ENCODE results near the gene AFF1. TPM values are rescaled to one million over a fixed set of nuclear protein-coding genes. Genes with fewer than 3 reads are reported as not detected.
A peak's percentile ranks its signal among the peaks of the same experiment; 100 is the strongest.

The AFF1 gene
- total and polyA plus RNA-seq, 2 of the 4 experiments (the other 2 are of a cell fraction) = 7.0 to 9.6 TPM

- H3K9ac ChIP-seq (ENCODE audit: low read depth, low read length) = no peak overlapping the region
- H3K23ac ChIP-seq (ENCODE audit: low read depth, low read length) = no peak overlapping the region
- H2BK5ac ChIP-seq (ENCODE audit: low read depth, low read length, poor library complexity, severe bottlenecking) = no peak overlapping the region
- H4K8ac ChIP-seq (ENCODE audit: low read depth in 2 of 2, low read length in 2 of 2) = no peak overlapping the region
- DNase-seq (no peak), ATAC-seq (ENCODE audit: low read depth) (peak; percentile 59)
- no peak overlapping the region for H3K27ac ChIP-seq (ENCODE audit: insufficient read depth, low read length)
- in situ Hi-C loops (cut with MboI; ENCODE audit: low sequenced_read_pairs) (no loop called here), dilution Hi-C loops (cut with HindIII; ENCODE audit: low sequenced_read_pairs, unreplicated experiment) (no loop called here), intact Hi-C loops (cut with micrococcal nuclease) (no loop called here)
- no peak overlapping the region for H3K56ac ChIP-seq (ENCODE audit: extremely low read depth, insufficient read depth, low read length)
- H3K4me3 ChIP-seq (ENCODE audit: insufficient read depth, low read depth, low read length) = no peak overlapping the region
- no peak overlapping the region for H2AFZ ChIP-seq (replicated peaks; ENCODE audit: low read length, poor library complexity)
- ChIA-PET CTCF (no interaction called here), POLR2A (ENCODE audit: unreplicated experiment) (no interaction called here)
- no peak overlapping the region for H3K18ac ChIP-seq (ENCODE audit: low read depth, low read length)
- no peaks in the 10 kb centered on the region for H3K36me3 ChIP-seq (ENCODE audit: control insufficient read depth, insufficient read depth, low read length)
- H4K20me1 ChIP-seq (ENCODE audit: insufficient read depth, low read length) = peaks cover 5% of the 10 kb centered on the region; the same call in 1 of the 2 replicates
- peaks cover 18% of the 10 kb centered on the region for H3K4me1 ChIP-seq (ENCODE audit: control insufficient read depth, insufficient read depth, low read length)
- TF ChIP-seq RFX5 (IDR thresholded peaks at IDR 0.05; ENCODE audit: low read depth, low read length) (no peak), NFE2L2 (IDR thresholded peaks at IDR 0.05; ENCODE audit: low read depth, low read length) (no peak), SMC3 (IDR thresholded peaks at IDR 0.05; ENCODE audit: low read depth, low read length) (no peak), MXI1 (IDR thresholded peaks at IDR 0.05; ENCODE audit: borderline replicate concordance, low read depth, low read length) (no peak), POLR2A (IDR thresholded peaks at IDR 0.05; ENCODE audit: low read depth, low read length) (no peak), ELK1 (IDR thresholded peaks at IDR 0.05; ENCODE audit: borderline replicate concordance, low read depth, low read length) (no peak), RAD21 (IDR thresholded peaks at IDR 0.05; ENCODE audit: low read length) (no peak)
- TF ChIP-seq, protein P1, sequence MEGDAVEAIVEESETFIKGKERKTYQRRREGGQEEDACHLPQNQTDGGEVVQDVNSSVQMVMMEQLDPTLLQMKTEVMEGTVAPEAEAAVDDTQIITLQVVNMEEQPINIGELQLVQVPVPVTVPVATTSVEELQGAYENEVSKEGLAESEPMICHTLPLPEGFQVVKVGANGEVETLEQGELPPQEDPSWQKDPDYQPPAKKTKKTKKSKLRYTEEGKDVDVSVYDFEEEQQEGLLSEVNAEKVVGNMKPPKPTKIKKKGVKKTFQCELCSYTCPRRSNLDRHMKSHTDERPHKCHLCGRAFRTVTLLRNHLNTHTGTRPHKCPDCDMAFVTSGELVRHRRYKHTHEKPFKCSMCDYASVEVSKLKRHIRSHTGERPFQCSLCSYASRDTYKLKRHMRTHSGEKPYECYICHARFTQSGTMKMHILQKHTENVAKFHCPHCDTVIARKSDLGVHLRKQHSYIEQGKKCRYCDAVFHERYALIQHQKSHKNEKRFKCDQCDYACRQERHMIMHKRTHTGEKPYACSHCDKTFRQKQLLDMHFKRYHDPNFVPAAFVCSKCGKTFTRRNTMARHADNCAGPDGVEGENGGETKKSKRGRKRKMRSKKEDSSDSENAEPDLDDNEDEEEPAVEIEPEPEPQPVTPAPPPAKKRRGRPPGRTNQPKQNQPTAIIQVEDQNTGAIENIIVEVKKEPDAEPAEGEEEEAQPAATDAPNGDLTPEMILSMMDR (conservative IDR thresholded peaks at IDR 0.05; ENCODE audit: low read depth, low read length) = no peak
- no peak overlapping the region for H2BK15ac ChIP-seq (ENCODE audit: low read depth, low read length)
- no TSS peak for BruUV-seq (replicated peaks)
- H2BK20ac ChIP-seq (ENCODE audit: low read depth, low read length) = no peak overlapping the region
- WGBS, 2 experiments (ENCODE audit: extremely low coverage in 2 of 2, insufficient read length in 1 of 2) = no CpG with 5 or more reads among the region's 1 CpG
- no peak overlapping the region for H2AK9ac ChIP-seq (replicated peaks; ENCODE audit: low read depth, low read length, poor library complexity)
- H3K9me3 ChIP-seq (ENCODE audit: control insufficient read depth, insufficient read depth, low read length) = no peaks in the 10 kb centered on the region
- no peak overlapping the region for H4K5ac ChIP-seq (ENCODE audit: low read depth, low read length)
- H2AK5ac ChIP-seq (ENCODE audit: low read depth, low read length) = no peak overlapping the region
- H3K27me3 ChIP-seq (ENCODE audit: control insufficient read depth, insufficient read depth, low read length) = no peaks in the 10 kb centered on the region
- no peak overlapping the region for H4K91ac ChIP-seq (ENCODE audit: insufficient read depth, low read depth, low read length)
- H3K4me2 ChIP-seq (ENCODE audit: low read depth, low read length) = no peak overlapping the region
- H2BK120ac ChIP-seq (ENCODE audit: low read depth, low read length) = no peak overlapping the region
- H3K14ac ChIP-seq (replicated peaks; ENCODE audit: low read depth, low read length) = no peak overlapping the region
- peaks cover 14 to 47% of the 10 kb centered on the region in 2 experiments for H3K79me1 ChIP-seq (ENCODE audit: low read depth in 1 of 2, low read length in 2 of 2)
- no peak overlapping the region for H3K4ac ChIP-seq (ENCODE audit: low read depth, low read length)
- H3K9me1 ChIP-seq (ENCODE audit: insufficient read depth, low read length) = peaks cover 6% of the 10 kb centered on the region
These were observed 12.8 kb downstream of the AFF1 start for GRCh38 chr4:86947501-86948120.

All from IMR-90 (cell line).